Neural progenitor cell (in vitro differentiated cells): ENCODE data around the gene PPM1H. TPM values are rescaled to one million over a fixed set of nuclear protein-coding genes. Genes with fewer than 3 reads are reported as not detected.

Experiments used
- DNase-seq: peaks from one replicate; pipeline ENCODE4 v3.0.0-alpha.2; 2016; ENCODE audit warnings: low spot score
- H2AFZ ChIP-seq: fragments of 200-600 bp; sonication (generic); replicated peaks from 2 replicates; pipeline ENCODE4 v1.6.1; 2016; ENCODE audit warnings: antibody characterized with exemption
- H3F3A ChIP-seq: fragments of 200-600 bp; sonication (generic); 2 replicates; pipeline ENCODE4 v1.6.1; 2016; ENCODE audit warnings: antibody characterized with exemption, low read depth
- H3K27ac ChIP-seq: fragments of 200-600 bp; sonication (generic); 2 replicates; pipeline ENCODE4 v1.5.1; 2016; ENCODE audit warnings: mild to moderate bottlenecking
- H3K27me3 ChIP-seq: fragments of 200-600 bp; sonication (generic); 2 replicates; pipeline ENCODE4 v1.6.1; 2016; ENCODE audit warnings: mild to moderate bottlenecking, moderate library complexity
- H3K36me3 ChIP-seq: fragments of 200-600 bp; sonication (generic); 2 replicates; pipeline ENCODE4 v1.5.1; 2016
- H3K4me1 ChIP-seq: fragments of 200-600 bp; sonication (generic); 2 replicates; pipeline ENCODE4 v1.6.1; 2016; ENCODE audit warnings: mixed run types
- H3K4me2 ChIP-seq: fragments of 200-600 bp; sonication (generic); 2 replicates; pipeline ENCODE4 v1.6.1; 2016
- H3K4me3 ChIP-seq: fragments of 200-600 bp; sonication (generic); 2 replicates; pipeline ENCODE4 v1.5.1; 2016
- H3K79me2 ChIP-seq: fragments of 200-600 bp; sonication (generic); 2 replicates; pipeline ENCODE4 v1.6.1; 2016; ENCODE audit warnings: low read depth
- H3K9ac ChIP-seq: fragments of 200-600 bp; sonication (generic); 2 replicates; pipeline ENCODE4 v1.6.1; 2016
- H3K9me3 ChIP-seq: fragments of 200-600 bp; sonication (generic); 2 replicates; pipeline ENCODE4 v1.5.1; 2016; ENCODE audit warnings: low read depth
- H4K20me1 ChIP-seq: fragments of 200-600 bp; sonication (generic); 2 replicates; pipeline ENCODE4 v1.6.1; 2016; ENCODE audit warnings: low read depth
- H3K27ac Mint-ChIP-seq: 3 replicates; pipeline ENCODE4 v1.8.0; 2021; ENCODE audit warnings: mixed read lengths
- H3K27me3 Mint-ChIP-seq: 2 replicates; pipeline ENCODE4 v1.8.0; 2022; ENCODE audit warnings: low read depth, mild to moderate bottlenecking, inconsistent platforms, moderate library complexity, mixed read lengths; ENCODE audit not compliant: insufficient read depth
- H3K36me3 Mint-ChIP-seq: 3 replicates; pipeline ENCODE4 v1.8.0; 2021; ENCODE audit warnings: mixed read lengths
- H3K4me1 Mint-ChIP-seq: 3 replicates; pipeline ENCODE4 v1.8.0; 2021; ENCODE audit warnings: mixed read lengths
- H3K4me3 Mint-ChIP-seq: 3 replicates; pipeline ENCODE4 v1.8.0; 2021; ENCODE audit warnings: mild to moderate bottlenecking, moderate library complexity, mixed read lengths
- H3K9me3 Mint-ChIP-seq: 3 replicates; pipeline ENCODE4 v1.8.0; 2020; ENCODE audit warnings: mixed read lengths
- EZH2 ChIP-seq: fragments of 200-600 bp; sonication (generic); IDR thresholded peaks from 2 replicates; pipeline ENCODE4 v1.6.1; 2017; ENCODE audit warnings: antibody characterized with exemption, mild to moderate bottlenecking, moderate library complexity
- EZH2phosphoT487 ChIP-seq: fragments of 200-600 bp; sonication (generic); IDR thresholded peaks from 2 replicates; pipeline ENCODE4 v1.6.1; 2017; ENCODE audit warnings: antibody characterized with exemption
- total RNA-seq: library from RNA; depleted of rRNA; stranded (reverse); fragments of >200 nt; gene quantifications from 2 replicates; pipeline ENCODE4 v1.2.3, GENCODE V29; 2015; ENCODE audit warnings: low replicate concordance
- TF ChIP-seq, protein P1 (sequence below): fragments of 200-600 bp; sonication (generic); IDR thresholded peaks from 2 replicates; pipeline ENCODE4 v1.5.1; 2017; ENCODE audit warnings: antibody characterized with exemption, mild to moderate bottlenecking

The PPM1H gene
- total RNA-seq, 1 donor from 2014 or later: 4.6 TPM

DNA sequence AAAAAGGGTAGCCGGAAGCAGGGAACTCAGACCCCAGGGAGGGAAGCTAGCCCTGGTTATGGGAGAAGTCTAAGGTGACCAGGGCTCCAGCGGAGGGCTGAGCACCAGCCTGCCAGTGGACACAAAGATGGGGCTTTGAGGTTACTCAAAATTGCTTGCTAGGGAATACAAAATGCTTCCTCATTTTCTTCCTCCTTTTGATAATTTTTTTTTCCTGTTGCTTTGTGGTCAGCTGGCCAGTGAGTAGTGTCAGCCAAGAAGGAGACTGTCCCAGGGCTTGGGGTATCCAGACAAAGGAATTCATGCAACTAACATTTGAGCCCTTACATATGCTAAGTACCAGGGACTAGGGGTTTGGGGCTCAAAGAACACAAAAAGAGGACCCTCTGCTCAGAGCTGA is 206.2 kb downstream of the PPM1H start:
- H3K36me3 ChIP-seq: no peaks in the 10 kb centered on the region
- H3K4me3 ChIP-seq: no peak overlapping the region
- TF ChIP-seq EZH2phosphoT487: no peak
- TF ChIP-seq EZH2: no peak
- TF ChIP-seq, protein P1, sequence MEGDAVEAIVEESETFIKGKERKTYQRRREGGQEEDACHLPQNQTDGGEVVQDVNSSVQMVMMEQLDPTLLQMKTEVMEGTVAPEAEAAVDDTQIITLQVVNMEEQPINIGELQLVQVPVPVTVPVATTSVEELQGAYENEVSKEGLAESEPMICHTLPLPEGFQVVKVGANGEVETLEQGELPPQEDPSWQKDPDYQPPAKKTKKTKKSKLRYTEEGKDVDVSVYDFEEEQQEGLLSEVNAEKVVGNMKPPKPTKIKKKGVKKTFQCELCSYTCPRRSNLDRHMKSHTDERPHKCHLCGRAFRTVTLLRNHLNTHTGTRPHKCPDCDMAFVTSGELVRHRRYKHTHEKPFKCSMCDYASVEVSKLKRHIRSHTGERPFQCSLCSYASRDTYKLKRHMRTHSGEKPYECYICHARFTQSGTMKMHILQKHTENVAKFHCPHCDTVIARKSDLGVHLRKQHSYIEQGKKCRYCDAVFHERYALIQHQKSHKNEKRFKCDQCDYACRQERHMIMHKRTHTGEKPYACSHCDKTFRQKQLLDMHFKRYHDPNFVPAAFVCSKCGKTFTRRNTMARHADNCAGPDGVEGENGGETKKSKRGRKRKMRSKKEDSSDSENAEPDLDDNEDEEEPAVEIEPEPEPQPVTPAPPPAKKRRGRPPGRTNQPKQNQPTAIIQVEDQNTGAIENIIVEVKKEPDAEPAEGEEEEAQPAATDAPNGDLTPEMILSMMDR: no peak
- DNase-seq: no peak
- Mint-ChIP-seq H3K4me3 (no peak overlapping the region), H3K36me3 (peaks cover 8% of the 10 kb centered on the region), H3K9me3 (no peaks in the 10 kb centered on the region), H3K4me1 (peaks cover 61% of the 10 kb centered on the region), H3K27me3 (peaks cover 3% of the 10 kb centered on the region), H3K27ac (peak overlapping the region; percentile 50)
- no peaks in the 10 kb centered on the region for H3K79me2 ChIP-seq
- H3K9ac ChIP-seq: no peak overlapping the region
- no peak overlapping the region for H3K27ac ChIP-seq
- no peak overlapping the region for H3K4me2 ChIP-seq
- no peaks in the 10 kb centered on the region for H3K27me3 ChIP-seq
- peaks cover 32% of the 10 kb centered on the region for H3K4me1 ChIP-seq
- H2AFZ ChIP-seq: no peak overlapping the region
- no peaks in the 10 kb centered on the region for H3F3A ChIP-seq
- no peaks in the 10 kb centered on the region for H4K20me1 ChIP-seq
- H3K9me3 ChIP-seq: no peaks in the 10 kb centered on the region

DNA sequence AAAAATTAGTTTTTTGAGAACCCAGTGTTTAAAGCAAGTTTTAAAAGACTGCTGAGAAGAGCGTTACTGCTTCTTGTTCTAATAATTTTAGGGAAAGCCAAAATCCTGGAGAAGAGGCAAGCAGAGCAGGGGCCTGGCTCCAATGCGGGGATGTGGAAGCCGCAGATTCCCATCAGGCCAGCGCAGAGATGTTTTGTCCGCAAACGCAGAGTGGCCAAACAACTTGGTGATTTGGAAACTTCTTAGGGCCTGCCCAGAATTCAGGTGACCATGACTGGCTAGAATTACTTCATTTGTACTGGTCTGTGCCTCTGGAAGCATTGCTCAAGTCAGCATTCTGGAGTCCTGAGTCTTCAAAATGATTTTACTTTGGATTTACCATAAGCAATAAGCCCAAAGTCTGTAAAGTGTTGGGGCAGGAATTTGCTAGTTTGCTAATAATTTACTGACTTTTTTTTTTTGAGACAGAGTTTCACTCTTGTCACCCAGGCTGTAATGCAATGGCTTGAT is 208.4 kb downstream of the PPM1H start:
- H3K4me3 ChIP-seq: no peak overlapping the region
- Mint-ChIP-seq H3K27ac (no peak overlapping the region), H3K27me3 (peaks cover 4% of the 10 kb centered on the region), H3K36me3 (peaks cover 5% of the 10 kb centered on the region), H3K9me3 (no peaks in the 10 kb centered on the region), H3K4me1 (peaks cover 52% of the 10 kb centered on the region), H3K4me3 (no peak overlapping the region)
- no peaks in the 10 kb centered on the region for H3F3A ChIP-seq
- H3K4me1 ChIP-seq: peaks cover 32% of the 10 kb centered on the region
- no peak for DNase-seq
- no peak overlapping the region for H3K4me2 ChIP-seq
- no peaks in the 10 kb centered on the region for H3K27me3 ChIP-seq
- no peaks in the 10 kb centered on the region for H3K9me3 ChIP-seq
- H3K9ac ChIP-seq: no peak overlapping the region
- H4K20me1 ChIP-seq: no peaks in the 10 kb centered on the region
- TF ChIP-seq EZH2: no peak
- TF ChIP-seq, protein P1: no peak
- TF ChIP-seq EZH2phosphoT487: no peak
- H3K36me3 ChIP-seq: no peaks in the 10 kb centered on the region
- no peak overlapping the region for H2AFZ ChIP-seq
- H3K27ac ChIP-seq: no peak overlapping the region
- H3K79me2 ChIP-seq: no peaks in the 10 kb centered on the region

DNA sequence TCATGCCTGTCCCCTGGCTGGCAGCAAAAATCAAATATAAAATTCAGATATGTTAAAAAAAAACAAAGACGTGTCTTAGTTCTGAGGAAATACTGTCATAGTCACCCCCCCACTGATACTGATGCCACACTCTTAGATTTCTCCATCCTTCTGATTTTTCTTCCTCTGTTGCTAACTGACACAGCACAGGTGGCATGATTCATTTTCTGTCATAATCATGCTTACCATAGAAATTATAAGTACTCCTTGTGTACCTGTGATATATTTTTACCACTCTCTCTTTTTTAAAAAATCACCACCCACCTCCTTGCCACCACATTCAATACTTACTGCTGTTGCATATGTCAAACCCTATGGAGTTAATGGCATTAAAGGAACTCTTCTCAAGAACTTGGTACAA is 209.2 kb downstream of the PPM1H start:
- Histone ChIP-seq H3K36me3 (no peaks in the 10 kb centered on the region), H3K79me2 (no peaks in the 10 kb centered on the region), H3F3A (no peaks in the 10 kb centered on the region), H3K27ac (no peak overlapping the region), H2AFZ (no peak overlapping the region), H3K9ac (no peak overlapping the region), H3K4me1 (peaks cover 32% of the 10 kb centered on the region), H3K4me3 (no peak overlapping the region), H3K27me3 (no peaks in the 10 kb centered on the region), H3K9me3 (no peaks in the 10 kb centered on the region), H3K4me2 (no peak overlapping the region), H4K20me1 (no peaks in the 10 kb centered on the region)
- DNase-seq: no peak
- H3K9me3 Mint-ChIP-seq: no peaks in the 10 kb centered on the region
- peaks cover 50% of the 10 kb centered on the region for H3K4me1 Mint-ChIP-seq
- H3K4me3 Mint-ChIP-seq: no peak overlapping the region
- TF ChIP-seq EZH2: no peak
- TF ChIP-seq, protein P1: no peak
- no peak for TF ChIP-seq EZH2phosphoT487
- H3K36me3 Mint-ChIP-seq: peaks cover 5% of the 10 kb centered on the region
- no peak overlapping the region for H3K27ac Mint-ChIP-seq
- peaks cover 10% of the 10 kb centered on the region for H3K27me3 Mint-ChIP-seq
